Body of pancreas (tissue), 4 donors: ENCODE data around the gene GMDS.

Experiments used
- CTCF ChIP-seq, 7 experiments: fragments of 450-650 bp in 4 of 7; fragments of 200-600 bp in 3 of 7; sonication (generic) in 3 of 7; IDR thresholded peaks; one replicate each; pipeline ENCODE4 v1.5.1; 2016 to 2019; ENCODE audit warnings: antibody characterized with exemption in 7 of 7
- POLR2A ChIP-seq, 3 donors: fragments of 450-650 bp; IDR thresholded peaks; one replicate each; pipeline ENCODE4 v1.6.1; 2016; ENCODE audit warnings: antibody characterized with exemption in 3 of 3, mild to moderate bottlenecking in 2 of 3

DNA sequence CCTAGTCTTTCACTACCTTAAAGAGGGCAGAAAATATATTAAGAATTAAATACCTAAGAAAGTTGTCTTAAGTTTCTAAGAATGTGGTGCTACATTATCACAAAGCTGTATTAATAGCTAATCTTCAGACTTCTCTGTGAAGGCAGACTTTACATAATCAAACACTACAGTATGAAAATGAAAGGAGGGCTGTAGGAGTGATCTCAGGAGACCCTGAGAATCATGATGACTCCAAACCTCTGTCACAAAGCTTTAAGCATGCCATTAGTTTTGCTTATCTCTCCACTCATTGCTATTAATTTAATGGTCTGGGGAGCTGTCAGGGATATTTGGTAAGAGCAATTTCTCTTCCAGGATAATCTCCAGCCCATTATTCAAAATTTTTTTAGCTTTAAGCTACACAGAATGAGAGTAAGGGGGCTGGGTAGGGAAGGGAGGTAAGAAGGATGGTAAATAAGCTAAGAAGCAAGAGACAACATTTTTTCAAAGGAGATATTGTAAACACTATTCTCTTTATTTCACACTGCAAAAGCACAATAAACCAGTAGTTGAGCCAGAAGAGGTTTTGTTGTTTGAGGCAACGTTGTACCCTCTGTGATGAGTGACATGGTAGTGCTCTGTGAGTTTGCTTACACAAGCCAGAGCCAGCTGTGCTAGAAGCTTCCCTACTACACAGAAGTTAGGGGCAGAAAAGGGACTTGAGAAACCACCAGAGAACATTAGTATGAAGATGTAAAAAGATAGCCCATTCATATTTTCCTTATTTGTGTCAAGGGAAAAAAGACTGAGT, 258.8 kb downstream of the GMDS start:
- TF ChIP-seq CTCF (IDR thresholded peaks at IDR 0.05): no peak
- TF ChIP-seq POLR2A (IDR thresholded peaks at IDR 0.05): no peak
